GM18526 (cell line): ENCODE data around the gene CBLN3.
A peak's percentile ranks its signal among the peaks of the same experiment; 100 is the strongest.

Source experiments
- POLR2A ChIP-seq: IDR thresholded peaks from 3 replicates; pipeline ENCODE4 v1.6.1; 2011; ENCODE audit not compliant: insufficient read length; ENCODE audit errors: extremely low read depth

CBLN3 gene

DNA sequence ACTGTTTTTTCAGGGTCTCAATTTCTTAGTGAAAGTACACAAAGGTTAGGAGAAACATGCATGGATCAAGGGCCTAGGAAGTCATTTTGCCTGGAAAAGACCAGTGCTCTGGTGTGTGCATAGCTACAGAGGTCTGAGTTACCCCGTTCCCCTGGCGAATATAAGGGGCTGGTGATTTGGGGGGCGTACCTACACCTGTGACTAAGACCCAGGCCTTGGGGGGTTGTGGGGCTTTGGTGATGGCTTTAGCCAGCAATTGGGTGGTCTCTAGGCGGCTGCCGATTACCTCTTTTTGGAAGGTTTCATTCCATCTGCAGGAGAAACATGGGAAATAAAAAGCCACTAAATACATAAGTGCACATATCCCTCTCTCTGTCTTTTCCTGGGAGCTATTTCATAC lies 12.0 kb upstream of the CBLN3 start:
- no peak for TF ChIP-seq POLR2A

DNA sequence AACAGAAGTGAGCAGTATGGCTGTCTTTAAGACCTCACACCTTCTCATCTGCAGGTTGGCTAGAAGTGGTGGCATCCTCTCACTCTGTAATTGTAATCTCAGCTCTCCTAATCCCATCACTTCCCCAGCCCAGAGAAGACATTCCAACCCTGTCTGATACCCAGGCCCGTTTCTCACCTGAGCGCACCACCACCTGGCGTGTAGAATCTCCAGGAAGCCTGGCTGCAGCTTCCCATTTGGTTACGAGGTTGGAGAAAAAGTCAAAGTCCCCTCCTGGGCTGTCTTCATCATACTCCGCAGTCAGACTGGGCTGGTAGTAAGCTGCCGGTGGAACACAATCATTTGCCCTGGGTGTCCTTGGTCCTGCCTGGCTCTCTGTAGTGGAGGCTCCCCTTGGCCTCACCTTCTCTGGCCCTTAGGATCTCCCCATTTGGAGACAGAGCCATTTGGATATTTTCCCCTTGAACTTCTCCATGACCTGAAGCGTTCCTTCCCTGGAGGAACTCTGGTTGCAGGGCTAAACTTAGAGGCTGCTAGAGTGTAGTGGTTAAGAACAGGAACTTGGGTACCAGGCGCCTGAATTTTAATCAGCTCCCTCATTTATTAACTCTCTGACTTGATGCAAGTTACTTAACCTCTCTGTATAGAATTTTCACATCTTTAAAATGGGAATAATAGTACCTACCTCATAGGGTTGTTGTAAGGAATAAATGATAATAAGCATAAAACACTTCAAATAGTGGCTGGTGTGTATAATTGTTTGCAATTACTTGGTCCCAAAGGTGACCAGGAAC lies 11.3 kb upstream of the CBLN3 start:
- no peak for TF ChIP-seq POLR2A

DNA sequence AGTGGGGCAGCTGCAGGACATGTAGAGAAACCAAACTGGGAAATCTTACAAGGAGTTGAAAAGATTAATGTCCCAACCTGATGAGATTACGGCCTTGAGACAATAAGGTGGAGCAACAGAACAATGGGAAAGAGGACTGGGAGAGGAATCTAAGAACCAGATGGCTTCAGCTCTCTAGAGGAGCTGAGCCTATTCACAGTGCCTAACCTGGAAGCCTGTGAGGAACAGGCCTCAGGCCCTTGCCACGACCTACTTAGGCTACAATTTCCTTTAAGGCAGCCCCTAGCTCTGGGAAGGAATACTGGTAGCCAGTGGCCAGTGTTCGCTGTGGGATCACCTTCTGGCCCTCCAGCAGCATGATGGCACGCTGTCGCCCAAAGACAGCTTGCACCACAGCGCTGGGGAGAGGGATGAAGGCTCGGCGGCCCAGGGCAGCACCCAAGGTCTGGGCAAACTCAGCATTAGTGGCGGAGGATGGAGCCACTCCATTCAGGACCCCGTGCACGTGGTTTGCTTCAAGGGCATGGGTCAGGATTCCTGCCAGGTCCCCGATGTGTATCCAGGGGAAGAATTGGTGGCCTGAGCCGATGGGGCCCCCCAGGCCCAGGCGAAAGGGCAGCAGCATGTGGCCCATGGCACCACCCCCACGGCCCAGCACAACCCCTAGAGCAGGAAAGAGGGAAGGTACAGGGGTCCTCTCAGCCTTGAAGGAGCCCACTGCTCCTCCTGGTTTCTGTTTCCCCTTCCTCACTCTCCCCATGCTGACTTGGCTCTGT lies 10.6 kb upstream of the CBLN3 start:
- TF ChIP-seq POLR2A = no peak

DNA sequence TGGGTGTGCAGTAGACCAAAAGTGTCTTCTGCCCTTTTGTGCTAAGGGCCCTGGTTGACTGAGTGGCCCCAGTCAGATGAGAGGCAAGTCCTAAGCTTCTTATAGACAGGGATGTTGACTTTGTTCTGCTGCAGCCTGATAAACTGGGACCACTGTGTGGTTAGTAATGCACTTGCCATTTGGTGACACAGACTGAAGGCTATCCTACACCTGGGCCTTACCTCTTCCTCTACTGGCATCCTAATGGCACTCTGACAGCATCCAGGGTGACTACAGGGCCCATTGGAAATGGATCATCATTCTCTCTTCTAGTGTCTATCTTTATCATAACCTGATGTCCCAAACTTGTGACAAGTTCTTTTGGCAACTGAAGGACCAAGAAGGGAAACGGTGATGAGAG lies 9.8 kb upstream of the CBLN3 start:
- TF ChIP-seq POLR2A = no peak

DNA sequence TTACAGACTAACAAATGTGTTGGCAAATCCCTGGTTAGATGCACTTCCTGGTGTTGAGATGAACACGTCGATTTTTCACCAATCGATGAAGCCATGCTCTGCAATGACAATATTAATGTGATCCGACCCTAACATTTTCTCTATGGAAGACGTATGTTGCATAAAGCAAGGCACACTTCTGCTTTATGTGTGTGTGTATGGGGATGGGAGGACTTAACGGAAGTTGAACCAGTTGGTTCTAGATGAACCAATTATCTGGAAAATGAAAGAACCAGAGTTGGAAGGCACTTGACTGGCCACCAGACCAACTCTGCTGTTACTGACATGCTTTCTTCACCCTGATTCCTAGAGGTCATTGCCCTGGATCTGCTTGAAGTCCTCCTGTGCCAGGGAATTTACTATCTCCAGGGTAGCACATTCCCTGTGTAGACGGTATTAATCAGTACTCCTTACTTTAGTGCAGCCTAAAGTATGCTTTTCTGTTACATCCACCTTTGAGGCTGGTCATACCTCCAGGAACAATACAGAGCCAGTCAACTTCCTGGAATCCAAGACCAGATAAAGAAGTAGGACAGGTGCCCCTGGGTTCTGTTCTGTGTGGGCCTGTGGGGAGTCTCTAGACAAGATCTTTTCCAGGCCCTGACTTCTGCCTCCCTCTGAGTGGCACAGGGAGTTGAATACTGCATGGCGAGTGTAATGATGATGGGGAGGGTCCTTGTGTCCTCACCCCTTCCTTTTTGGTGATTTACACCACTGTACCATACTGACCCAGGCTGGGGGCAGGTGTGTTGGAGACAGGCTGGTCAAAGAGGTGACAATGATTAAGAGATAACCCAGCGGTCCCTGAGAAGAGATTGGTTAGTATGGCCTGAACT lies 9.0 kb upstream of the CBLN3 start:
- TF ChIP-seq POLR2A = no peak

DNA sequence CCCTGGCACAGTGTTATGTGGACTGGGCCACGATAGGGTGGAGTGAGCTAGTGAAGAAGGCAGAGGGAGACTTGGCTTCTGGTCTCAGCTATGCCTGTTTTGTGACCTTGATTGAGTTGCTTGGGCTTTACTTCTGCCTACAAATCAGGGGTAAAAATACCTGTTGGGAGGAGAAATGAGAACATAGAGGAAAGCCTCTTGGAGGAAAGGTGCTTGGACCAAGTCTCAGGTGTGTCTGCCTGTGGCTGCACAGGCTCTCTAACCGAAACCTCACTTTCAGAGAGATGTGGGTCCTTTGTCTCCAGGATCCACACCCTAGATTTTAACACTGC lies 8.2 kb upstream of the CBLN3 start:
- no peak for TF ChIP-seq POLR2A

DNA sequence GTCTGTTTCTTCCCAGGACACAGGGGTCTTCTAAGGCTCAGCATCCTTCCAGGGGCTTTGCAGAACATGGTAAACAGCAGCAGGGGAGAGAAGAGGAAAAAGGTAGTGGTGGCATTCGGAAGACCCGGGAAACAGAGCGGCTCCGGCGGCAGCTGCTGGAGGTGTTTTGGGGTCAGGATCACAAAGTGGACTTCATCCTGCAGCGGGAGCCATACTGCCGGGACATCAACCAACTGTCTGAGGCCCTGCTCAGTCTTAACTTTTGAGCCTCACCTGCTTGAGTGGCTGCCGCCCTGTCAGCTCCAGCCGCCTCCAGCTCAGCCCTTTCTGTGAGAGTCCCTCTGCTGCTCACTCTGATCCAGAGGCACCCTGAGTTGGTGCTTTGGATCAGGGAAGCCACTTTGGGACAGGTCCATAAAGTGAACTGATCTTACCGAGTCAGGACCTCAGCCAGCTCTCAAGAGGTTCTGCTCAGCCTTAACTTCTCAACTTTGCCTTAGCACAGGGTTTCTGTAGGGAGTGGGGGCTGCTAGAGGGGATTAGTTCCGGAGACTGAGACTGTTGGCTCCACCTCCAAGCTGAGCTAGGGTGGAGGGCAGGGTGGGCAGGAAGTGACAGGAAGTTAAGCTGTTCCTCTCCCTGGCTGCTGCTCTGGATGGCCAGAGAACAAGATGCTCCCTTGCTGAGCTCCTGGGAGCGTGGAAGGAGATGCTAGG lies 7.7 kb upstream of the CBLN3 start:
- TF ChIP-seq POLR2A = no peak

DNA sequence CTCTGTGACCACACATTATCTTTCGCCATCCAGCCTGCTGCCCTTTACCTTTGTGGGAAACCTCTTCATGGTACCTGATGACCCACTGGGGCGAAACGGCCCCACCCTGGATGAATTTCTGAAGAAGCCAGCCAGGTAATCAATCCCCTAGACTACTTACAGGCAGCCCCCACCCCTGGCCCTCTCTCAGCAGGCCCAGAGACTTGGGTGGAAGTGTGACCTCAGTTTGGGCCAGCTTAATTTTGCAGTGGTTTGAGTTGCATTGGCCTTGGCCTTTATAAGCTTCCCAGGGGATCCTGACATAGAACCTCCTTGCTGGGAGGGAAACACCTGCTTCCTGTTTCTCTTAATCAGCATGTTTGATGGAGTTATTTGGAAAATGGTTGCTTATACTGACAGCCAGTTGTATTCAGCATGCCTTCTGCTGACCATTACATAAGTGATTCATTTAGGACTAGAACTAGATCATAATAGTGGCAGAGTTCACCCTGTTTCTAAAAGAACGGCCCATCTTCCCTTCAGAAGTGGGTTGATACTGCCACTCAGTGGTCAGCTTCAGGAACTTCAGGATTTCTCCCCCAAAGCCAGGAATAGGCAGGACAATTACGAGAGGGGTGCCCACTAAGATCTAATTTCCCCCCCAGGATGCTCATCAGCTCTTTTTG lies 7.0 kb upstream of the CBLN3 start:
- TF ChIP-seq POLR2A = peak; percentile 11

DNA sequence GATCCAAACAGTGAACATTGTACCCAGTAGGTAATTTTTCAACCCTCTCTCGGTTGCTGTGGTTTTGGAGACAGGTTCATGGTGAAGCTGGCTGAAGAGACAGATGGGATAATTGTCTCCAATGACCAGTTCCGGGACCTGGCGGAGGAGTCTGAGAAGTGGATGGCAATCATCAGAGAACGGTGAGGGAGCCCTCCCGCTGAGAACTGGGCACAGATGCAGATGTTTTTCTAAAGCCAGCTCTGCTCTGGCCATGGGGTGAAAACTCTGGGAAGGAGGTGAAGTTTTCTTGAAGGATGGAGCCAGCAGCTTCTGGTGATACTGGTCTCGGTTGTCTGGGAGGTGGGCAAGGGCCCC lies 6.5 kb upstream of the CBLN3 start:
- TF ChIP-seq POLR2A = no peak

DNA sequence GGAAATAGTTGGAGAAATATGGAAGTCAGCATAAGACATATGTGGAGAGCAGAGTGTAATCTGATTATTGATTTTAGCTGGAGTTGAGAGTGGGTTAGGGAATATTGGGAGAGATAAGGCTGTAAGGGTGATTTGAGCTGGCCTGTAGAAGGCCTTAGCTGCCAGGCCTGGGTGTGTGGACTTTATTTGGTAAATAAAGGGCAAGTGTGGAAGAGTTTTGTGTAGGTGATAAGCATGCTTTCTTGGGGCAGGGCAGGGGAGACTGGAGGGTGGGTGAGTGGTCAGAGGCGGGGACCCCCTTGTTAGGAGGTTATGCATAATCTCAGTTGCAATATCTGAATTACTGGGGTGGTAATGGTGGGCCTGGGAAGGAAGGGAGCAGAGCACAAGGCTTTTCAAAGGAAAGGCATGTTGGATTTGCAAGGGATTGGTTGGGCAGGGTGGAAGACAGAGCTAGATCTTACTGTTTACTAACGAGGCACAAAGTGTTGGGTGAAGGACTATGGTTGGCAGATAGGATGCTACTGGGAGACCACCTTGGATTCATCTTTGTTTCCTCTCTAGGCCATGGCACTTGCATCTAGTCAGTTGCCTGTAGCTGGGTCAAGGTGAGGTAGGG lies 5.8 kb upstream of the CBLN3 start:
- no peak for TF ChIP-seq POLR2A

DNA sequence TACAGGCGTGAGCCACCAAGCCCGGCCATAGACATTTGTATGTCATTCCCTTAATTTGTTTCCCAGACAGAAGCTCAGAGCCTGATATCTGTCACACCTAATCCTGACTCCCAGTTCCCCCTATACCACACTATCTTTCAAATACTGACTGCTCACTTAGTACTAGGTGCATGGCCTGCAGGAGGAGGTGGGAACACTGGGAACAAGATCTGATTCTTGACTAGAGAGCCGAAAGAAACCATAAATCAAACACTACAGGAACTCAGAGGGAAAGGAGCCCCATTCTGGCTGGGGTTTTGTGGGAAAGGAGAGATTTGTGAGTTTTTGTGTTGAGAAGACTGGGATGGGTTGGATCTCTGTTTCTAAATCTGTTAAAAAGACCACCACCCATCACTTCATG lies 5.2 kb upstream of the CBLN3 start:
- no peak for TF ChIP-seq POLR2A

DNA sequence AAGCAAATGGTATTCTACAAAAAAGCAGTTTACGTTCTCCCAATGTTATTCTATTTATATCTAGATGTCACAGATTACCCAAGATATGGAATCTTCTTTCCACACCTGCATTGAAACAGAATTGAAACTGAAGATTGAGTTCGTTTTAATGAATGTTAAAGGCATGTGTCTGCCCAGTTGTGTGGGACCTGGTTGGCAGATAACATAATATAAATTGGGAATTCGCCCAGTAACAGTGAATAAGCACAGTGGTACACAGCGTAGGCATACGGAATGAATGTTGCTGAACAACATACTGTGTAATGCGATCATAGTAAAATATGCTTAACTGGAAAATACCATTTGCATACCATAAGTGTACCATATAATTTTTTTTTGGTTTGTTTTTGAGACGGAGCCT lies 4.6 kb upstream of the CBLN3 start:
- no peak for TF ChIP-seq POLR2A

DNA sequence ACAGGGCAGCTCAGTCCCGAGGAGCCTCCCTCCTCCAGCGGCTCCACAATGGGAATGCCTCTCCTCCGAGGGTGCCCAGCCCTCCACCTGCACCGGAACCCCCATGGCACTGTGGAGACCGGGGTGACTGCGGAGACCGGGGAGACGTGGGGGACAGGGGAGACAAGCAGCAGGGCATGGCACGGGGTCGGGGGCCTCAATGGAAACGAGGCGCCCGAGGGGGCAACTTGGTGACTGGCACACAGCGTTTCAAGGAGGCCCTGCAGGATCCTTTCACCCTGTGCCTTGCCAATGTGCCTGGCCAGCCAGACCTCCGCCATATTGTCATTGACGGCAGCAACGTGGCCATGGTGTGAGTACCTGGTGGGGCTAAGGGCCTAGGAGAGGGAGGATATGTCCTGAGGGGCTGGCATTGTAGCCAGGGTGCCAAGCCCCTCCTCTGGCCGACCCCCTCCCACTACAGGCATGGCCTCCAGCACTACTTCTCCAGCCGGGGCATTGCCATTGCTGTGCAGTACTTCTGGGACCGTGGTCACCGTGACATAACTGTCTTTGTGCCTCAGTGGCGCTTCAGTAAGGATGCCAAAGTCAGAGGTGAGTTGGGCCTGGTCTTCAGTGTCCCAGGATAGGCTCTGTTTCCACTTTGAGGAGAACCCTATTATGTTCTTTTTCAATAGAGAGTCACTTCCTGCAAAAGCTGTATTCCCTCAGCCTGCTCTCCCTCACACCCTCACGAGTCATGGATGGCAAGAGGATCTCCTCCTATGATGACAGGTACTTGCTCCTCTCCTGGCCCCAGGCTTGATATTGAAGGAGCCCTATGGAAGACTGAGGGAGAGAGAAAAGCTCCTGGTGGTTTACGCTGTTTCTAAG lies 3.0 kb upstream of the CBLN3 start:
- TF ChIP-seq POLR2A = no peak
